T-cell (primary cell): ENCODE measurements around the gene KRT79. TPM values are rescaled to one million over a fixed set of nuclear protein-coding genes. Genes with fewer than 3 reads are reported as not detected.

Experiments used
- ATAC-seq, 4 experiments: fragments of 200-7000 bp in 3 of 4; fragments of 150-1000 bp in 1 of 4; cut with Tn5 transposase; replicated peaks in 1 of 4; 1 replicate in 3 of 4; 2 replicates in 1 of 4; pipeline ENCODE4 v1.10.0; 2021; ENCODE audit warnings: moderate library complexity in 3 of 4, mild to moderate bottlenecking in 2 of 4, moderate number of reproducible peaks in 1 of 4
- CTCF ChIA-PET, 2 donors: fragments of 300-600 bp; sonication (Branson Sonifier 250); formaldehyde crosslinking; loops; one replicate each; lab custom pipeline; 2022; ENCODE audit warnings: antibody characterized with exemption in 2 of 2; lab: Charles Lee
- POLR2A ChIA-PET, 2 donors: fragments of 300-600 bp; sonication (Branson Sonifier 250); formaldehyde crosslinking; loops; one replicate each; lab custom pipeline; 2022; ENCODE audit warnings: antibody characterized with exemption in 2 of 2; lab: Charles Lee
- DNase-seq, 35 experiments: peaks; one replicate each; pipeline versions ENCODE4 v3.0.0 to v3.0.0-alpha.2; 2013 to 2023
- H3K27ac ChIP-seq: one replicate; pipeline ENCODE4 v1.5.1; 2013; ENCODE audit warnings: low read length
- H3K27me3 ChIP-seq, 2 experiments: replicated peaks in 1 of 2; 1 replicate in 1 of 2; 2 replicates in 1 of 2; pipeline versions ENCODE4 v1.6.1 to v1.7.0; 2013; ENCODE audit warnings: low read length in 1 of 2, mixed read lengths in 1 of 2; ENCODE audit not compliant: control insufficient read depth in 2 of 2, insufficient read depth in 2 of 2; ENCODE audit errors: extremely low read depth in 1 of 2
- H3K36me3 ChIP-seq, 2 donors: 1 replicate in 1 of 2; 2 replicates in 1 of 2; pipeline versions ENCODE4 v1.6.1 to v1.7.0; 2013; ENCODE audit warnings: low read length in 1 of 2; ENCODE audit not compliant: control insufficient read depth in 2 of 2, insufficient read depth in 1 of 2; ENCODE audit errors: extremely low read depth in 1 of 2
- H3K4me1 ChIP-seq, 2 experiments: 1 replicate in 1 of 2; 2 replicates in 1 of 2; pipeline versions ENCODE4 v1.6.1 to v1.7.0; 2013; ENCODE audit warnings: low read length in 2 of 2, mixed read lengths in 1 of 2; ENCODE audit not compliant: insufficient read depth in 2 of 2, control insufficient read depth in 1 of 2; ENCODE audit errors: extremely low read depth in 1 of 2
- H3K4me3 ChIP-seq, 2 donors: 1 replicate in 1 of 2; 2 replicates in 1 of 2; pipeline versions ENCODE4 v1.5.1 to v1.7.0; 2013; ENCODE audit warnings: mild to moderate bottlenecking in 2 of 2, low read length in 1 of 2, moderate library complexity in 1 of 2; ENCODE audit not compliant: control insufficient read depth in 1 of 2; ENCODE audit errors: extremely low read depth in 1 of 2
- H3K9me3 ChIP-seq: 2 replicates; pipeline ENCODE4 v1.7.0; 2013
- H3K27ac Mint-ChIP-seq, 2 donors: one replicate each; pipeline ENCODE4 v1.8.0; 2020 to 2021; ENCODE audit warnings: mild to moderate bottlenecking in 2 of 2, mixed read lengths in 2 of 2
- H3K27me3 Mint-ChIP-seq, 2 donors: one replicate each; pipeline ENCODE4 v1.8.0; 2021 to 2022; ENCODE audit warnings: mixed read lengths in 2 of 2
- H3K36me3 Mint-ChIP-seq: one replicate; pipeline ENCODE4 v1.8.0; 2021; ENCODE audit warnings: mixed read lengths
- H3K4me1 Mint-ChIP-seq, 3 donors: one replicate each; pipeline ENCODE4 v1.8.0; 2020 to 2022; ENCODE audit warnings: mixed read lengths in 3 of 3, mild to moderate bottlenecking in 1 of 3
- H3K4me3 Mint-ChIP-seq, 3 donors: one replicate each; pipeline ENCODE4 v1.8.0; 2020 to 2022; ENCODE audit warnings: mild to moderate bottlenecking in 3 of 3, mixed read lengths in 3 of 3, moderate library complexity in 3 of 3
- H3K9me3 Mint-ChIP-seq, 3 donors: one replicate each; pipeline ENCODE4 v1.8.0; 2020 to 2022; ENCODE audit warnings: mixed read lengths in 3 of 3
- WGBS: methylation state at CpG from one replicate; pipeline ENCODE4 v1.1.5; 2013; ENCODE audit warnings: missing lambda C conversion rate; ENCODE audit not compliant: insufficient coverage; 5-methylcytosine and 5-hydroxymethylcytosine counted together
- total RNA-seq, 35 experiments: library from RNA in 6 of 35; stranded (reverse) in 6 of 35; fragments of 120-200 nt in 1 of 35; gene quantifications; one replicate each; pipeline versions ENCODE4 v1.2.1 to v1.2.4 and lab custom pipeline; 2013 to 2026

Gene KRT79
- total RNA-seq, 5 donors from 2014 or later (not counting 1 experiment from before 2014, with no cell fraction given): 0.28 TPM; not detected in 4

DNA sequence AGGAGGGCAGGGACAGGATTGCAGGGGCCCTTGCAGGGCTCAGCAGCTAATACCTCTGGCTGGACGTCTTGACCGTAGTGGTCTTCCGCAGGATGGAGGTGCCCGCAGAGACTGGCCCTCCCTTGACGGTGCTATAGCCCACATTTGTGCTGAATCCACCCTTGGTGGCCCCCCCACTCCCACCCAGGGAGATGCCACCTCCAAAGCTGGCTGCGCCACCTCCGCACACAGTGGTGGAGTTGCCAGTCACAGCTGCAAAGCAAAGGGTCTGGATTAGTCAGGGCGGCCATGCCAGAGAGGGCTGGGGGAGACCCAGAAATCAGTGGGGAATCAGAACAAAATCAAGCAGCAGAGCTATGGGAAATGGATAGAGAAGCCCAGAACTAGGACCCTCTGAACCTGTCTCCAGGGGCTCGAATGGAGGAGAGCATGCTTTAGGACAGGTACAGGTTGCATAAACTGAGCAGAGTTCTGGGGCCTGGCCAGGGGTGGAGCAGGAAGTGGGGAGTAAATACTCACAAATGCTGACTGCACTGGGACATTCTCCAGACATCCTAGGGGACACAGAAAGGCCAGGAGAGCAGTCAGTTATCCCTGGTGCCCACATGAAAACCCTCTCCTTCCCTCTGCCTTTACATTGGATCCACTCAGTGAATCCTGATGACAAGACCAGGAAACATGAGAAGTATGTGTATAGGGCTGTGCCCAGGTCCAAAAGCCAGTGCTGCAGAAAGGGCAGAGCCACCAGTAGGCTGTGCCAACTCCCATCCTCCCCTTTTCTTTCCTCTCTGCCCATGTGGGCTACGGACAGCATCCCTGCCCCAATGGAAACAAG, 12.1 kb downstream of the KRT79 start:
- Histone ChIP-seq H3K27me3 (peaks cover 0 to 27% of the 10 kb centered on the region in 2 experiments), H3K4me1 (peaks cover 10 to 12% of the 10 kb centered on the region in 2 experiments), H3K36me3 (no peaks in the 10 kb centered on the region), H3K27ac (no peak overlapping the region), H3K4me3 (no peak overlapping the region), H3K9me3 (no peaks in the 10 kb centered on the region)
- ChIA-PET CTCF (no interaction called here), POLR2A (no interaction called here)
- ATAC-seq: no peak
- DNase-seq: no peak
- peaks cover 0 to 15% of the 10 kb centered on the region in 2 donors for H3K27me3 Mint-ChIP-seq
- H3K4me1 Mint-ChIP-seq: peaks cover 10 to 14% (median 12%) of the 10 kb centered on the region in 3 donors
- H3K36me3 Mint-ChIP-seq: no peaks in the 10 kb centered on the region
- WGBS: 85% methylated on average over 8 of the region's 10 CpGs
- no peak overlapping the region for H3K4me3 Mint-ChIP-seq
- H3K9me3 Mint-ChIP-seq: no peaks in the 10 kb centered on the region
- no peak overlapping the region for H3K27ac Mint-ChIP-seq

DNA sequence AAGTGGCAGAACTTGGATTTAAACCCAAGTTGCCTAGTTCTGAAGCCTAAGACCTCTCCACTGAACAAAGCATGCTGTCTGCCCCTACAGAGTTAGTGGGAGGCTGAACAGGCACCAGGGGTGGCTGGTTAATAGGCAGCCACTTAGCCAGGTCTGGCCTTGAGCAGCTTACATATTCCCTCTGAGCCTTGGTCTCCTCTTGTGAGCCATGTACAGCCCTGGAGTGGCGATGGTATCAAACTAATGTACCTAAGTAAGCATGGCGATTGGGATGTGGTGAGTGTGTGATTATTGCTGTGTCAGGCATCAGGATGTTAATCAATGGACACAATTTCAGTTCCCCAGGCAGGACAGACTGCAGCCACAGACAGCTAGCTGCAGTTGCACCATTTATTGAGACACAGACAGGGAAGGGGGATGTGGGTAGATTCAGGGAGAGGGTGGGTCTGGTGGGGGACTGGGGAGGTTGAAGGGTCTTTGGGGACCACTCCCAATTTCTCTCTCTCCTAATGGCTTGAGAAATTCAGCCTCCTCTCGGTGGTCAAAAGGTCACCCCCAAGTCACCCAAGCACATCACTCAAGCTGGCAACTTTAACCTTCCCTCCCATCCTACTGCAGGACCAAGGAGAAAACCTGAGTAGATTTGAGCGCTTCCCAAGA, 12.9 kb downstream of the KRT79 start:
- Histone ChIP-seq H3K36me3 (no peaks in the 10 kb centered on the region), H3K27ac (no peak overlapping the region), H3K27me3 (peaks cover 0 to 19% of the 10 kb centered on the region in 2 experiments), H3K4me3 (no peak overlapping the region), H3K9me3 (no peaks in the 10 kb centered on the region), H3K4me1 (peaks cover 10 to 14% of the 10 kb centered on the region in 2 experiments)
- Mint-ChIP-seq H3K27ac (no peak overlapping the region), H3K27me3 (peaks cover 0 to 15% of the 10 kb centered on the region in 2 donors), H3K4me3 (no peak overlapping the region), H3K9me3 (no peaks in the 10 kb centered on the region), H3K36me3 (no peaks in the 10 kb centered on the region), H3K4me1 (peaks cover 10 to 14% (median 12%) of the 10 kb centered on the region in 3 donors)
- ATAC-seq: no peak
- WGBS: 89% methylated on average over 3 of the region's 4 CpGs
- DNase-seq: no peak
- CTCF ChIA-PET: no interaction called here
- POLR2A ChIA-PET: no interaction called here

DNA sequence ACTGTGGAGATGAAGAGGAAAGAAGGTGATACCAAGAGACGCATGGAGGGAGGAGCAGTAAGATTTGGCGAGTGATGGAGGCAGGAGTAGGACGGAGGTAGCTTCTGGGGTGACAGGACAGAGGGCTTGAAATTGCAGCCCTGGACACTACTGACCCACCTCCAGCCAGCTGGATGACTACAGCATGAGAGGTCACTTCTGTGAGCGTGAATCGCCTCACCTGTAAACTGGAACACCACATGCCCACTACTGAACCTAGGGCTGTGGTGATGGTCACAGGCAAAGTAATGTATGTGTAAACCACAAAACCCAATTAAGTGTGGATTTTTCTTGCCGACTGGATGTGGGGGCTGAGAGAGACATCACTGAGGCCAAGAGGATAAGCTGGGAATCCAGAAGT, 13.6 kb downstream of the KRT79 start:
- H3K9me3 Mint-ChIP-seq: no peaks in the 10 kb centered on the region
- Histone ChIP-seq H3K36me3 (no peaks in the 10 kb centered on the region), H3K9me3 (no peaks in the 10 kb centered on the region), H3K27ac (no peak overlapping the region), H3K27me3 (peaks cover 0 to 19% of the 10 kb centered on the region in 2 experiments), H3K4me3 (no peak overlapping the region), H3K4me1 (peaks cover 10 to 14% of the 10 kb centered on the region in 2 experiments)
- no peak overlapping the region for H3K4me3 Mint-ChIP-seq
- ChIA-PET POLR2A (no interaction called here), CTCF (no interaction called here)
- peaks cover 10 to 14% (median 12%) of the 10 kb centered on the region in 3 donors for H3K4me1 Mint-ChIP-seq
- no peak overlapping the region for H3K27ac Mint-ChIP-seq
- DNase-seq (no peak), ATAC-seq (no peak)
- H3K36me3 Mint-ChIP-seq: no peaks in the 10 kb centered on the region
- no CpG with 5 or more reads among the region's 6 CpGs for WGBS
- peaks cover 0 to 15% of the 10 kb centered on the region in 2 donors for H3K27me3 Mint-ChIP-seq

DNA sequence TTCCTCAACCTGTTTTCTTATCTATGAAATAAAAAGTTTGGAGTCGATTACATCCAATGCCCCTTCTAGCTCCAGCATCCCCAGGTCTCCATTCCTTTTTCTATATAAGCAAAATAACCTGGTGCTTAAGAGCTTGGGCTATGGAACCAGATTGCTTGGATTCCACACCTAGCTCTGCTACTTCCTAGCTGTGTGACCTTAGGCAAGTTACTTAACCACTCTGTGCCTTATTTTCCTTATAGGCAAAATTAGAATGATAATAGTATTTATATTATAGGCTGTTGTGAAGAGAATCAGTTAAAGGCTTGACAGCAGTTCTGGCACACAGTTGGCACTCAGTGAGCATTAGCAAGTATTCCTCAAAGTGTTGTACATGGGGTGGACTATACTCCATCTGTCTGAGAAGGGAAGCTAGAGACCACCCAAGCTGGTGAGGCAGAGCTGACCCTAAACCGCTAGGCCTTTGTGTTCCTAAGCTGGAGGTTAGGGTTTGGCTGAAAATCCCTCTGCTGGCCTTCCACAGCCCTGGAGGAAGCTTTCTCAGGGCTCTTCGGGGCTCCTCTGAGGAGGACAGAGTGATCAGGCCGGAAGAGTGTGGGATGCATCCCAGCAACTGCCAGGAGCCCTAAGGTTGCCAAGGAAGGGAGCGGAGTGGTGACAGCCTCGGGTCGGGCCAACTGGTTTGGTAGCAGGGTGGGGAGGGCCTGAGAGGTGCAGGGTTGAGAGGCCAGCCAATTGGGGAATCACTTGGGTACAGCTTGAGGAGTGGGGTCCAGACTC, 14.2 kb downstream of the KRT79 start:
- H3K4me1 Mint-ChIP-seq: peaks cover 10 to 14% (median 12%) of the 10 kb centered on the region in 3 donors

DNA sequence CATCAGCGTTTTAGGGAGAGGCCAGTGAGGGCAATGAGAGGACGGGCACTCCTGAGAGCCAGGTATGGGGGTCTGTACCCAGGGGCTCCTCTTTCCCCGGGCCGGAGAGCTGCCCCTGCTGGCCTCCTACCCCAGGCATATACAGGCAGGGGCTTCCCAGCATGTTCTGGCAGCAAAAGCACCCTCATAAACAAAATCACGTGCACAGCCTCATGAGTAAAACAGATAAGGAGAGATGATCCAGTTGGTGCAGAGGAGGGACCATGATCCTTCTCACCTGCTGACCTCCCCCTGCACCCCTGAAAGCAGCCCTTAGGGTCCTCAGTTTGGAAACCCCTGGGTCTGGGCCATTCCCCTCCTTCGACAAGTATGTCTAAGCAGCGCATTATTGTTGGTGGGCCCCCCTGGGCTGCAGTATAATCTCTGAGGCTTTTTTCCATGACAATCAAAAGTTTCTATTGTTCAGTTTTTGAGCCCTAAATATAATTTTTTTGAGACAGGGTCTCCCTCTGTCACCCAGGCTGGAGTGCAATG, 15.2 kb downstream of the KRT79 start:
- 64% methylated on average over 3 of the region's 7 CpGs for WGBS
- Mint-ChIP-seq H3K4me3 (no peak overlapping the region), H3K27me3 (peaks cover 0 to 15% of the 10 kb centered on the region in 2 donors), H3K36me3 (no peaks in the 10 kb centered on the region), H3K27ac (no peak overlapping the region), H3K9me3 (no peaks in the 10 kb centered on the region), H3K4me1 (peaks cover 10 to 14% (median 12%) of the 10 kb centered on the region in 3 donors)
- ATAC-seq (no peak), DNase-seq (no peak)
- H3K27ac ChIP-seq: no peak overlapping the region
- H3K4me1 ChIP-seq: peaks cover 10 to 14% of the 10 kb centered on the region in 2 experiments
- ChIA-PET POLR2A (no interaction called here), CTCF (interaction anchor here in 1 of 2 donors (0.6 kb wide), 1 partner anchor 61 kb away, joined by 3 read pairs; no protein-coding TSS in a partner anchor)
- H3K9me3 ChIP-seq: no peaks in the 10 kb centered on the region
- peaks cover 0 to 17% of the 10 kb centered on the region in 2 experiments for H3K27me3 ChIP-seq
- H3K36me3 ChIP-seq: no peaks in the 10 kb centered on the region
- no peak overlapping the region for H3K4me3 ChIP-seq

More for the DNA sequence above, 14.2 kb downstream of the KRT79 start:
- H3K27ac Mint-ChIP-seq: no peak overlapping the region
- no peaks in the 10 kb centered on the region for H3K36me3 Mint-ChIP-seq
- ATAC-seq (no peak), DNase-seq (no peak)
- Histone ChIP-seq H3K9me3 (no peaks in the 10 kb centered on the region), H3K27ac (no peak overlapping the region), H3K4me3 (no peak overlapping the region), H3K4me1 (peaks cover 10 to 14% of the 10 kb centered on the region in 2 experiments), H3K27me3 (peaks cover 0 to 19% of the 10 kb centered on the region in 2 experiments), H3K36me3 (no peaks in the 10 kb centered on the region)
- no peaks in the 10 kb centered on the region for H3K9me3 Mint-ChIP-seq
- no peak overlapping the region for H3K4me3 Mint-ChIP-seq
- peaks cover 0 to 15% of the 10 kb centered on the region in 2 donors for H3K27me3 Mint-ChIP-seq
- ChIA-PET POLR2A (interaction anchor here in 1 of 2 donors (0.6 kb wide), 1 partner anchor 17 kb away, joined by 6 read pairs; no protein-coding TSS in a partner anchor), CTCF (interaction anchor here in 1 of 2 donors (0.7 kb wide), 1 partner anchor 20 kb away, joined by 3 read pairs; no protein-coding TSS in a partner anchor)
- 77% methylated on average over 6 of the region's 7 CpGs for WGBS
